ENCODE data around the gene ZDHHC16.

GRCh38 chr10:97485647-97486281 lies 39.8 kb downstream of the ZDHHC16 start:
- no peak for TF ChIP-seq TAF1 (IDR thresholded peaks at IDR 0.05; ENCODE audit: borderline replicate concordance, low read depth, low read length)
- no peak for TF ChIP-seq POLR2A (IDR thresholded peaks at IDR 0.05; ENCODE audit: low read depth, low read length)
- no peak for TF ChIP-seq POLR2AphosphoS5 (IDR thresholded peaks at IDR 0.05; ENCODE audit: low read depth, low read length)
